ENCODE measurements around the gene ACOT12.

The ACOT12 gene

DNA sequence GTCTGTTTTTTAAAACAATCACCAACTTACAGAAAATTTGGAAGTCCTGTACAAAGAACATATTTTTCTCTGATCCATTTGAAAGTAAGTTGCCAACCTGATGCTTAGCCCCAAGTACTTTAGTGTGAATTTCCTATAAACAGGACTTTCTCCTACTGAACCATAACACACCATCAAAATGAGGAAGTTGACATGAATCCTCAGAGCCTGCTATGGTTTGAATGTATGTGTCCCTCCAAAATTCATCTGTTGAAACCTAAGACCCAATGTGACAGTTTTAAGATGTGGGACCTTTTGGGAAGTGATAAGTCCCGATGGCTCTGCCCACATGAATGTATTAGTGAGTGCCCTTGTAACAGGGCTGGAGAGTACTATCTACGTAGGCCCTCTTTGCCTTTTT is 6.4 kb upstream of the ACOT12 start:
- no peak for DNase-seq (ENCODE audit: low read depth in 2 of 2)

DNA sequence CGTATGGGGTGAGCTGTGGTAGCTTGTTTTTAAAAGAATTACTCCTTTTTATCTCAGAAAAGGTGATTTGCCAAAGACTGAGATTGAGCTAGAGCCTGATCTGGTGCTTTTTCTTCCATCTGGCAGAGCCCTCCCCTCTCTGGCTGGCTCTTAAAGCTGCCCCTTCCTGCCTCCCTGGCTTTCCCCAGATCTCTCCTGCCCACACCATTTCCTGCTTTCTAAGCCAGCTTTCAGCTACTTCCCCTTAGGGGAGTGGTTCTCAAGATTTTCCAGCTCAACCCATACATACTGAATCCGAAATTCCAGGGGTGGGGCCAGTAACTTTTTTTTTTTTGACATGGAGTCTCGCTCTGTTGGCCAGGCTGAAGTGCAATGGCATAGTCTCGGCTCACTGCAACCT is 4.8 kb upstream of the ACOT12 start:
- DNase-seq (ENCODE audit: low read depth in 2 of 2) = no peak

DNA sequence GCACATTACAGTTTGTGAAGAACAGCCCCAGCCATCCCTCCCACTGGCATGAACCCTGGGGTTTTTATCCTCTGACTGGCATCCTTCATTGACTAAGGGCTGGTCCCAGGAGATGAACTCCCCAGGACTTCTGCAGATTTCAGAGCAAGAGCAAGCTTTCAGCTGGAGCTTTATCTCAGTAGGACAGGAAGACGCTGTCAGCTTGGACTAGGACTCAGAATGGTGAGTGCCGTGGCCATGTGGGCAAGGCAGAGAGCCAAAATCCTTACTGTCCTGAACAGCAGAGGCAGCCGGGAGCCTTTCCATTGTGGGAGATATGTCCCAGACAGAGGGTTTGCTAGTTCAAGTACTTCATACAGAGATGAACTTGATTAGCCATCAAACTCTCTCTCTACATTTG is 3.2 kb upstream of the ACOT12 start:
- no peak for DNase-seq (ENCODE audit: low read depth in 2 of 2)

DNA sequence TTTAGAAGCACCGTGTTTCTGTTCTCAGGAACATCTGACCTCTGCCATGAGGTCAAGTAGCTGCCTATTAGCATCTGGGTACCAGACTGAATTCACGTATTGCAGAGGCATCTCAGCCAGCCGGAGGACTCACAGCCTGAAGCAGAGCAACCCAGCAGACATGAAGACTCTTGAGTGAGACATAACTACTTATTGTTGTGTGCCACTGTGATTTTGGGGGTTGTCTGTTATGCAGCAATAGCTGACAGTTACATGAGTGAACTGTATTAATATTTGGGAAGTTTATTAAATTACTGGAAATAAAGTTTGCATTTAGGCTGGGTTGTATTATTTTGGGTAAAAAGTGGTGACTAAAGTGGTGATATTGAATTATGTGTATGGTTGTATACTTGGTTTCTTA is 1.3 kb upstream of the ACOT12 start:
- no peak for DNase-seq (ENCODE audit: low read depth in 2 of 2)

DNA sequence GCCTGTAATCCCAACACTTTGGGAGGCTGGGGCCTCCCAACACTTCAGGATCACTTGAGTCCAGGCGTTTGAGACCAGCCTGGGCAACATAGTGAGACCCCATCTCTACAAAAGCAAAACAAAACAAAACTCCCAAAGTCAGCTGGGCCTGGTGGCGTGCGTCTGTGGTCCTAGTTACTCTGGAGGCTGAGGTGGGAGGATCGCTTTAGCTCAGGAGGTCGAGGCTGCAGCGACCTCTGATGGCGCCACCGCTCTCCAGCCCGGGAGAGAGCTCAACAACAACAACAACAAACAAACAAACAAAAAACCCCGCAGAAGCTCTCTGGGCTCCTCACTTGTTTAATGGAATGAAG is 528 bp downstream of the ACOT12 start:
- DNase-seq (ENCODE audit: low read depth in 2 of 2) = no peak

DNA sequence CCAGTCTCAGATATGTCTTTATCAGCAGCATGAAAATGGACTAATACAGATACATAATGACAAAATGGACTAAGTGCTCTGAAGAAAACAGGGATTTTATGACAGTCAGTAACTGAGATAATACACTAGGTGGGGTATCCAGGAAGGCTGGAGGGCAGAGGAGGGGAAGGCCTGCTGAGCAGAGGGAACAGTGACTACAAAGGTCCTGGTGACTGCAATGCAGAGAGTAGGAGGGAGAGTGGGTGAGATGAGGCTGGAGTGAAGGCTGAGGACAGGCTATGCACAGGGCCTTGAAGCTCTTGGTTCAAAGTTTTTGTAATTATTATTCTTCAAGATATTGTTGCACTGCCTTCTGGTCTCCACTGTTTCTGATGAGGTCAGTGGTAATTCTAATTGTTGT is 4.9 kb downstream of the ACOT12 start:
- no peak for DNase-seq (ENCODE audit: low read depth in 2 of 2)

DNA sequence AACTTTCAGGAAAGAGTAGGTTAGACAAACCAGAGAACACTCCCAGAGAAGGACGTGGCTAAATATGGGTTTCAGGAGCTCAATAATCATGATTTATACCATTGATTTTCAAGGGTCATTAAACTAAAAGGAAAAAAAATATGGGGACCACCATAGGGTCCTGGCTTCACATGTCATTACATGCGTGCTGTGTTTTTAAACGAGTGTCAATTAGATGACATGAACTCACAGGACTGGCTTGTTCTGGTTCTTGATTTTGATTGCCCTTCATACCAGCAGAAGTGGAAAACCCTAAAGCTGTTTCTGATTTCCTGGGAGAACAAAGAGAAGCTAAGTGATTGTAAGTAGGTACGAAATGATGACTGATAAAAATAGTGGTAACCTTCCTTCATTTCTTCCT is 5.8 kb downstream of the ACOT12 start:
- DNase-seq (ENCODE audit: low read depth in 2 of 2) = no peak

DNA sequence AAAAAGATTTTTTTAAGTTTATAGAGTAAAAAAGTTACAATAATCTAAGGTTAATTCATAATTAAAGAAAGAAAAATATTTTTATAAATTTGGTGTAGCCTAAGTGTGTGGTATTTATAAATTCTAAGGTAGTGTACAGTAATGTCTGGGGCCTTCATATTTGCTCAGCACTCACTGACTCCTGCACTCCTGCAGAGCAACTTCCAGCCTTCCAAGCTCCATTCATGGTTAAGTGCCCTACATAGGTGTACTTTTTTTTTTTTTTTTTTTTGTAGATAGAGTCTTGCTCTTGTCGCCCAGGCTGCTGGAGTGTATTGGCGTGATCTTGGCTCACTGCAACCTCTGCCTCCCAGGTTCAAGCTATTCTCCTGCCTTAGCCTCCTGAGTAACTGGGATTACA is 10.1 kb downstream of the ACOT12 start:
- no peak for DNase-seq (ENCODE audit: low read depth in 2 of 2)

DNA sequence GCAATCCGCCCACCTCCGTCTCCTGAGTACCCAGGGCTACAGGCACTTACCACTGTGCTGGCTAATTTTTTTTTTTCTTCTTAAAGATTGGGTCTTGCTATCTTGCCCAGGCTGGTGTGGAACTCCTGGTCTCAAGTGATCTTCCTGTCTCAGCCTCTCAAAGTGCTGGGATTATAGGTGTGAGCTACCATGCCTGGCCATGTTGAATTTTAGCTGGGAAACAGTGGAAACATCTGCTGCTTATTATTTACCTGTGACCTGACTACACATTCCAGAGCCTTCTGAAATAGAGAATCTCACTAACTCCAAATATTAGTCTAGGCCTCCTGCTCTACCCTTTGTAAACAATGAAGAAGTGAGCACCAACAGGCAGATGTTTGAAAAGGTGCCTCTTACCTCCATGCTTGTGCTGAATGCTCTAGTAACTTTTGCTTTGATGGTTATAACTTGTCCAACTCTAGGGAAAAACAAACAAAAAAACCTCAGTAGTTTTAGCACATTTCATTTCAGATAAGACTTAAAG is 22.5 kb downstream of the ACOT12 start:
- no peak for DNase-seq (ENCODE audit: low read depth in 2 of 2)

DNA sequence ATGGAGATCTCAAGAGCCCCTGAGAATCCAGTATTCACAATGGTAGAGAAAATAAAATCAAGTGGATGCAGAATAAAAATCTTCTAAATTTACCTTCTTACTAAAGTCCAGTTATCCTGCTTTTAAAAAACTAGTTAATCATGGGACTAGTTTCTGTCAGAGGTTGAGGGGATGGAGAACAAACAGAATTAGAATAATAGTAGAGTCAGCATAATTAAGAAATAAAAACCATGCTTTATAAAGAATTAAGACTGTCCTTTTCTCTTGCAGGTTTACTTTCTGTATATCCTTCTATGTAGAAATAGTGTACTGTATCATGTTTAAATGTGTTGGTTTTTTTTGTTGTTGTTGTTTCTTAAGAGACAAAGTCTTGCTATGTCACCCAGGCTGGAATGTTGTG is 23.0 kb downstream of the ACOT12 start:
- DNase-seq (ENCODE audit: low read depth in 2 of 2) = no peak

DNA sequence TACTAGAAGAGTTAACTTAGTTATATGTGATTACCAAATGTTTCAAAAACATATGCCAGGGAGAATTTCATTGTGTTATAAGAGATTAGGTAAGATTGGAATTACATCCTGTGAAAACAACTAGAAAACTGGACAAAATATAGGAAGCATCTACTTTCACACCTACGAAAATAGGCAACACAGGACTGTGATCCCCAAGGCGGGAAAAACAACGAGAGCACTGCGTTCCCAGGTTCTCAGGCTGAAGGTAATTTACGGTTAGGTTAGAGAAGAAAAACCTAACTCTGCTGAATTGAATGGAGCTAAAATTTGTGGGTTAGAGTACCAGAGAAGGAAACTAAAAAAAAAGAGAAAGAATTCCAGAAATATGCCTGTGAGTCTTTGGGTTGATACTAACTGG is 28.4 kb downstream of the ACOT12 start:
- no peak for DNase-seq (ENCODE audit: low read depth in 2 of 2)

DNA sequence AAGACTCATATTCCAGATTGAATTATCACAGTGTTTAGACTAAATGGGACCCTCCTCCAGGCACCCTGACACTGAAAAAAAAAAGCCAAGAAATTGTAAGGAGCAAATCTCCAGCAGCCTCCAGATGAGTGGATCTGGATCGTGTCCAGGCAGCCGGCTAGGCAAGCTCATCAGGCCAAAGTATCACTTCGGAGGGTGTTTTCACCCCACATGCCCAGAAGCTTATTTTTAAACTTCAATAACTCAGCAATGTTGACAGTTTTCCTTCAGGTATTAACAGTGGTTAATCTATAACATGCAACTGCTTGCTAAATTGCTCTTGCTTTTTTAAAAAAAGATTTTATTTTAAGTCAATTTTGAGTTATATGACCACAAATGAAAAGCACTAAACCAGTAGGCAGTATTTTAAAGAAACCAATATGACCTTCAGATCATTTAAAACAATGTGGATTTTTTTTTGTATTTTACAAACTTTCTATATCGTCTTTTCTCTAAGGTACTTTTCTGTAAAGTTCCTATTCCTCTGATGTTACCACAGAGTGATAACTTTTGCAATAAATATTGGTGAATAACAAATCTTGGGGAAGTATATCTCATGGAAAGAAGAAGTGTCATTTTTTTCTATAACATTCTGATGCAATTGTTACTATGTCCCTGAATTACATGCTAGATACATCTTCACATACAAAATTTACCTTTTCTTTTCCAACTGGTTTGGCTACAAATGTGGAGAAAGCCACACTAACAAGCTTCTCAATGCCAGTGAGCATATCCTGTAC is 30.7 kb downstream of the ACOT12 start:
- DNase-seq (ENCODE audit: low read depth in 2 of 2) = no peak

DNA sequence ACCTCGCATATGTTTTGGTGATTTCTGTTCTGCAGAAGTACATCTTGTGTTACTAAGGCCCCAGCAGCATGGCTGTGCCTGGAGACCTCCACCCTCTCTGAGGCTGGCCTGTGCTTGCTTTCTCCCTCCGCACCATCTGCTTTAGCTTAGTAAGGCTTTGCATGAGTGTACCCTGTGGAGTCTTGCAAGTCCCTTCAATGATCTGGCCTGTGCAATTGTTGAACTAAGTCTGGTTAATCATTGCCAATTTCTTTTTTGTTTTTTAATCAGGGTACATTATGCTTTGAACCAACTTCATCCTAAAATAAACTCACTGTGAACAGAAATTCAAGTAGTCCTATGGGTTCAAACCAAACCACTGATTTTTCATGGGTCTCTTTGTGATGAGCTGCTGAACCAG is 32.3 kb downstream of the ACOT12 start:
- DNase-seq (ENCODE audit: low read depth in 2 of 2) = no peak

DNA sequence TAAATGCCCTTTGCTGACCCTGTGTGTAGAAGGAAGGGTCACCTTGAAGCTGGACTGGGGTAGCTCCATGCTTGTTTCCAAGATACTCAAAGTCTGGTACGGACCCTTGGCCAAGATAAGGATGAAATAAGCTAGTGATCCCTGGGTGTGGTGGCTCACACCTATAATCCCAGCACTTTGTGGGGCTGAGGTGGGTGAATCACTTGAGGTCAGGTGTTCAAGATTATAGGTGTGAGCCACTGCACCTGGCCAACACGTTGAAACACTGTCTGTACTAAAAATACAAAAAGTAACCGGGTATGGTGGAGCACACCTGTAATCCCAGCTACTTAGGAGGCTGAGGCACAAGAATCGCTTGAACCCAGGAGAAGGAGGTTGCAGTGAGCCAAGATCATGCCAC is 33.3 kb downstream of the ACOT12 start:
- DNase-seq (ENCODE audit: low read depth in 2 of 2) = no peak

DNA sequence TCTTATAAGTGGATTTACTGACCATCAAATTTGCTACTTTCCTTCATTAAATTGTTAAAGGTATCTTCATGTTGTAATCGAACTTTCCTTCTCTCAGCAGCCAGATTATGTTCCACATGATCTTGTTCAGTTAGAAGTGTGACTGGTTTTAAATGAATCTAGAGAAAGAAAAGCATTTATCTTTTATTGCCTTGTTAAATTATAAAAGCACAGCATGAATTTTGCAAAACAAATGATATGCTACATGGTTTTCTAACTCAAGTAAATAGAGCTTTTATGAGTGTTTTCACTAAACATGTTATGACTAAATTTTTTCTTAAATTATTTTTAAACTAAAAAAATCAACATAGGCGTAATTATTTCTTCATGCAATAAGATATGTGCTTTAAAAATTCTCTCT is 34.1 kb downstream of the ACOT12 start:
- DNase-seq (ENCODE audit: low read depth in 2 of 2) = no peak

DNA sequence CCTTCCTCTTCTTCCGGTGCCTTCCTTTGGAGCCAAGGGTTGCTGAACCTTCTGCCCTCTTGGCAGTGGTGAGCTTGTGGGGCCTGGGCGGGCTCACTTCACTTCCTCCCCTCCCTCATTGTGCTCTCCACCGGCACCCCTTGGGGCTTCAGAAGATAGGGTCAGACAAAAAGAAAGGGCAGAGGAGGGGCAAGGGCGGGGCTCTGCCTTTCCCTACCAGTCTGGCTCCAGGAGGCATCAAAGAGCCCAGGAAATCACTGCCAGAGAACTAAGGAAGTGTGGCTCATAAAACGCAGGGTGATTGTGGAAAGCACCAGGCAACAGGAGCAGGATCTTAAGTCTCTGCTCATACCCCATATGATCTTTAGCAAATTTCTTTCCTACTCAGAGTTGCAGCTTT is 34.8 kb downstream of the ACOT12 start:
- no peak for DNase-seq (ENCODE audit: low read depth in 2 of 2)

DNA sequence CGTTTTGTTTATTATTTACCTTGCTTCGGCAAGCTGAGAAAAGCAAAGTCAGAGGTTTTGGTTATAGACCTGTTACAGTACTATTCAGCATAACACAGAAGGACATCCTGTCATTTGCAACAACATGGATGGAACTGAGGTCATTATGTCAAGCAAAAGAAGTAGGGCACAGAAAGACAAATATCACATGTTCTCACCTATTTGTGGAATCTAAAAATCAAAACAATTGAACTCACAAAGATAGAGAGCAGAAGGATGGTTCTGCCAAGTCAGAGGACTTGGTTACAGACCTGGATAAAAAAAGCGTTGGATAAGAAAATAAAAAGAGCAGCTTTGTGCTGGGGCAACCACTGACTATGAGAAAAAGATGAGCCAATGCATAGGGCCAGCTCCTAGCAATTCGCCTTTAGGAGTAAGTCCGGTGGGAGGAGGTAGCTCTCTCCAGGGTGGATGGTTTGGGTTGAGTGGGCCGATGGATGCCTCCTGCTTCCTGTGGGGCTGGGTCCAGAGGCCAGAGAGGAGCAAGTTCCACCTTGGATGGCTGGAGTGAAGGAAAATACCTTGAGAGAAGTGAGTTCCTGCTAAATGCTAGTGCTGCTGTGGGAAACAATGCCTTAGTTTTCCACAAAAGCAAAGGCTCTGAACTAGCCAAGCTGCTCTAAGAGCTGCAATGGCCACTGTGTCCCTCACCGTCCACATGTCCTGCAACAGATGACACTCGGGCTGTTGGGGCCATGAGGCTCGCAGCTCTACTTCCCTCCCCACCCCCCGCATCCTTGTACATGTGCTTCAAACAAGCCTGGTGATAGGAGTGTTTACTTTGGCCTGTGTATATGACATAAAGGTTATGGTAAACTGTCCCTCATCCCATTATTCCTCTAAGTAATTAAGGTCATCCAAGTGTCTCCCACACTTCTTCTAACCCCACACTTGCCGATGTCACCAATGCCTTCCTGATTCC is 38.4 kb downstream of the ACOT12 start:
- DNase-seq (ENCODE audit: low read depth in 2 of 2) = no peak

DNA sequence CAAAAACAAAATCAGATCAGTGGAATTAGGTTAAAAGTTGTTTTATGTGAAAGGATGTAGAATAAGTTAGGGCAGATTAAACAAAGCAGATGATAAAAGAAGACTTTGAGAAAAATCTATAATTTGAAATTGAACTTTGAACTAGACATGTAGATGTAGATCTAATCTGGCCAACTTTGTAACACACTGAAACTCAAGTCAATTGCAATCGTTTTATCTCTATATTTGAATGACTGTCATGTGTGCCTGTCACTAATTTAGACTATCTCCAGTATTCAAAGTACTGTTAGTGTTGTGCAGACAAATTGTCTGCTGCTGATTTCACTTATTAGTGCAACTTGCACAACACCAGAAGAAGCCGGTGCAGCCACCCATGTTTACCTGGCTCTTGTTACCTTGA is 39.8 kb downstream of the ACOT12 start:
- DNase-seq (ENCODE audit: low read depth in 2 of 2) = no peak

DNA sequence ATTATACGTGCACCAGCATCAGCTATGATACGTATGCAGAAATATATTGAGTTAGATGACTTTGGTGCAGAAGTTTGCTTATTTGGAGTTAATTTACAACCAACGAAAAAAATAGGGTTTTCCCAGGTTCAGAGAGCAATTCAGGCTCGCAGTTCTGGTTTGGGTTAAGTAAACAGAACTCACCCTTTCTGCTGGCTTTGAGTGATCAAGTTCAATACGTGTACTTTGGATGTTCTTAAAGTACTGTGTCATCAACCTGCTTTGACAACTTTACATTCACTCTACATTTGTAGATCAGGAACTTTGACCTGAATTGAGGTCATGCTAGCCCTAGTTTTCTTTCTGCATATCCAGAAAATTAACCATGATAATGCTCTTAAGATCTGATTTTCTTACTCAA is 40.7 kb downstream of the ACOT12 start:
- DNase-seq (ENCODE audit: low read depth in 2 of 2) = no peak

DNA sequence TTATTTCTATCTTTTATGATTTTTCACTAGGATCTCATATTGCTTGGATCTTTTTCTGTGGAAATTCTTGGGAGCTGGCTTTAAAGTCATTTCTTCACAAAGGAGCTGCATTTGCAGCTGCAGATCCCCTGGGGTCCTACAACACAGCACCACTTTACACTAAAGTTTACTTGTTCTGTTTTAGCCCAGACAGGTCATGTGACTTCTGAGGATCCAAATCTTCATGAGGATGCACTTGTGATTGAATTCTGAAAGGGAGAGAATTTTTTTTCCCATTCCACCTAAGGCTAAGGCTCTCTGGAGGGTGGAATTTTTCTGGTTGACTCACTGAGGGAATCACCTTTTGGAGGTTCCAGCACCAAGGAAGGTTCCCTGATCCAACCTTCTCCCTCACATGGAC is 43.4 kb downstream of the ACOT12 start:
- DNase-seq (ENCODE audit: low read depth in 2 of 2) = no peak

DNA sequence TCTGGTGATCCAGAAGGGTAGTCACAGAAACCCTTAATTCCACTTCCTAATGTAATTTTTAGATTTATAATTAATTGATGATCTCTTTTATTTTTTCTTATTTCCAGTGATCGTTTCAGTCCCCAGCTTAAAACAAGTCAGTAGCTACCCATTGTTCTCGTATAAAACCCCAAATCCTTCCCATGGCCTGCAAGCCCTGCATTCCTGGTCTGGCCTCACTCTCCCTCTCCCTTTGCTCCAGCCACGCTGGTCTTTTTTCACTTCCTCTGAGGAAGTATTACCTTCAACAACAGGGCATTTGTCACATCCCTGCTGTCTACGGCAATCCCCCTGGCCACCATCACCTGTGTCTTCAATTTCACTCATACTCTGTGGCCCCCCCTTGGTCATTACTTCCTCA is 44.8 kb downstream of the ACOT12 start:
- DNase-seq (ENCODE audit: low read depth in 2 of 2) = no peak

DNA sequence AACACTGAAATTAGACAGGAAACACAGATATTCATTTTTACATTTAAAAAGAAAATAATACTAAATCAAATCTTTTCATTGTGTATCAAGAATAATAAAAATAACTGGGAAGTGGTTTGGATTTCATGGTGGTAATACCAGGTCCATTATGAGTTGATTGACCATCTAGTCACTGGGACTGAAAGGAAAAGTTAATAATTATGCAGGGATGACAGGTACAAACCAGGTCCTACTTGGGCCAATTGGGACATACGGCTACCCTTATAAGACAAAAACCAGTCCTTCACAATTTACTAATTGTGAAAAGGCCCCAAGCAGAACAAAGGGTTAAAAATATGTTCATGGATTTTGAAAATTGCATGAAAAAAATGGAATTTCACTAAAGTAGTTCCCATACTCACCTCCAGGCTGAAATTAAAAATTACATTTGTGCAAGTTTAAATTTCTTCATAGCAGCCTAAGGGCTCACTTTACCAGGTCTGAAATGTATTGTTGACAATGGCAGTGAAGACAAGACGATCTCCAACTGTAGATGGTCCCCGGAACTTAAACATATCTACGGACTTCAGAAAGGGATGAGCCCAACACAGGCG is 48.4 kb downstream of the ACOT12 start:
- DNase-seq (ENCODE audit: low read depth in 2 of 2) = no peak

DNA sequence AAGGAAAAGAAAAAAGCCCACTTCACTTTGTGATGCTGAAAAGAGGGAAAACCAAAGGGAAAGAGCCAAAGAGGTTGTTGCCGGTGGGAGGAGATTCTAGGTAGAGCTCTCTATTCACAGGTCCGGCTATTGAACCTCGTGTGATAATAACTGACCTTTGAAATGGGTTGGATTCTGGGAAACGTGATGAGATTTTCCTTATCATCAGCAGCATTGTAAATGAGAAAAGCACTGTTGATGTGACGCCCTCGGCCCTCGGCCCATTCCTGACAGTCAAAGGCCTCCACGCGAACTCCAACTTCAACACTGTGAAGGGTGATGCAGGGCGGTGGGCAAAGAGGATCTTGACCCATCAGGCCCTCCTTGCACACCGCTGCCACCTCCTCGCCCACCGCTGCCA is 49.2 kb downstream of the ACOT12 start:
- DNase-seq (ENCODE audit: low read depth in 2 of 2) = no peak
